Gastrocnemius medialis (tissue), 4 donors: ENCODE results near the gene OSTM1. TPM values are rescaled to one million over a fixed set of nuclear protein-coding genes. Genes with fewer than 3 reads are reported as not detected.

Experiments used
- ATAC-seq, 2 donors: fragments of 150-250 bp; one replicate each; pipeline ENCODE4 v1.9.1; 2016
- DNase-seq, 2 donors: peaks; one replicate each; pipeline ENCODE4 v3.0.0-alpha.2; 2019
- H3K27ac ChIP-seq, 4 donors: fragments of 200-600 bp; sonication (generic); 1 replicate in 1 of 4; 2 replicates in 3 of 4; pipeline ENCODE4 v1.5.1; 2016 to 2018; ENCODE audit warnings: mild to moderate bottlenecking in 2 of 4, moderate library complexity in 1 of 4
- H3K27me3 ChIP-seq, 3 donors: fragments of 200-600 bp; sonication (generic) in 2 of 3; 1 replicate in 1 of 3; 2 replicates in 2 of 3; pipeline versions ENCODE4 v1.5.1 to v1.6.0; 2016 to 2019; ENCODE audit warnings: mild to moderate bottlenecking in 1 of 3, moderate library complexity in 1 of 3
- H3K36me3 ChIP-seq, 2 donors: fragments of 200-600 bp; sonication (generic) in 1 of 2; one replicate each; pipeline ENCODE4 v1.5.1; 2017 to 2018
- H3K4me1 ChIP-seq, 2 donors: fragments of 200-600 bp; sonication (generic) in 1 of 2; one replicate each; pipeline ENCODE4 v1.5.1; 2016 to 2017; ENCODE audit warnings: mild to moderate bottlenecking in 2 of 2
- H3K4me3 ChIP-seq, 4 donors: fragments of 200-600 bp; sonication (generic) in 3 of 4; 1 replicate in 1 of 4; 2 replicates in 3 of 4; pipeline ENCODE4 v1.5.1; 2016 to 2019; ENCODE audit warnings: mild to moderate bottlenecking in 2 of 4
- H3K9me3 ChIP-seq, 3 donors: fragments of 200-600 bp; sonication (generic) in 2 of 3; 1 replicate in 1 of 3; 2 replicates in 2 of 3; pipeline ENCODE4 v1.5.1; 2016 to 2019
- POLR2A ChIP-seq, 2 donors: fragments of 450-650 bp; IDR thresholded peaks; one replicate each; pipeline ENCODE4 v1.6.1; 2017; ENCODE audit warnings: antibody characterized with exemption in 2 of 2, mild to moderate bottlenecking in 2 of 2, moderate library complexity in 2 of 2
- in situ Hi-C, 4 donors: fragments of 200-750 bp; cut with MboI; loops; one replicate each; pipeline versions ENCODE4 v1.15.0 to v1.8.0; 2017; ENCODE audit warnings: low sequenced_read_pairs in 4 of 4
- intact Hi-C: fragments of 100-400 bp; cut with DNase I; formaldehyde crosslinking; loops from one replicate; pipeline ENCODE4 v1.15.1; 2023; ENCODE audit warnings: low total_unique reads
- total RNA-seq, 4 donors: library from RNA; depleted of rRNA; stranded (reverse); fragments of >200 nt; gene quantifications; one replicate each; pipeline versions ENCODE4 v1.1.0 to v1.2.3, GENCODE V29; 2016
- TF ChIP-seq, protein P1 (sequence below), 5 experiments: fragments of 450-650 bp in 3 of 5; fragments of 200-600 bp in 2 of 5; sonication (generic) in 2 of 5; IDR thresholded peaks in 4 of 5; conservative IDR thresholded peaks in 1 of 5; 1 replicate in 4 of 5; 2 replicates in 1 of 5; pipeline ENCODE4 v1.5.1; 2016 to 2019; ENCODE audit warnings: antibody characterized with exemption in 5 of 5, mild to moderate bottlenecking in 3 of 5, moderate library complexity in 3 of 5

The OSTM1 gene
- total RNA-seq, 4 donors from 2014 or later: 28.3 to 64.3 (median 40.0) TPM

DNA sequence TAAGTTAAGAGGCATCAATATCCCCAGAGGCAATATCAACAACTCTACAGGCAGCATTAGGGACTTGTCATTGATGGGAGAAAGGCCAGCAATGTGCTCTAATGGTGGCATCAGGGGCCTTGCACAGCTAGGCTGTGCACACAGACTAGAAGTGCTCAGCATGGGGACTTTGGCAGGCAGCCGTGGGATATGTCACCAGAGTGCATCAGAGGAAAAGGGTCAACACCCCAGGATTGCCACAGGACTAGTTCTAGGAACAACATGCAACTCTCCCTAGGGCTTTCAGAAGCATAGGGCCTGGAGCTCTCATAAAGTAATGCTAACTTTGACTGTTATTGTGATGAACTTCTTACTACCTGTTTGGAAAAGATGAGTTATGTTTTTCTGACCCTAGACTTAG is 32.2 kb upstream of the OSTM1 start:
- no peak overlapping the region for H3K4me3 ChIP-seq
- in situ Hi-C loops: loop anchor here in 2 of 4 donors (25.0 kb wide), 1 partner anchor 381 kb away; no protein-coding TSS in a partner anchor

DNA sequence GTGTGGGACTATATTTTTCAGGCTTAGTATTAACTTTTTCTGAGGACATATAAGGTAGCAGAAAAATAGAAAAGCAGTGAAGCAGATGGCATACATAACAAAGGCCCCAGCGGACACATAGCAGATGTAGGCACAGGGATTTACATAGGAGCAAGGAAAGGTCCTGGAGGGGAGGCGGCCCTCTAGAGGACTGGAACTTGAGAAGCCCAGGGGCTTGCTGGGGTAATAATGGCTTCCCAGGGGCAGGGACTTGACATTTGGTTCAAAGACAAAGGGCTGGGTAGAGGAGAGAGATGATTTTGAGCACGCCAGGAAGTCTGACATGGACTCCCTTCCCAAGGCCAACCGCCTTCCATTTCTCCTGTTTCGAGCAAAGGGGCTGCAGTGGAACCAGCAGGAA is 31.7 kb upstream of the OSTM1 start:
- in situ Hi-C loops: loop anchor here in 2 of 4 donors (25.0 kb wide), 1 partner anchor 381 kb away; no protein-coding TSS in a partner anchor
- no peaks in the 10 kb centered on the region for H3K36me3 ChIP-seq
- DNase-seq: no peak
- H3K27ac ChIP-seq: no peak overlapping the region
- H3K4me1 ChIP-seq: peaks cover 0 to 8% of the 10 kb centered on the region in 2 donors
- no peak for ATAC-seq
- H3K9me3 ChIP-seq: no peaks in the 10 kb centered on the region
- peaks cover 0 to 8% (median 2%) of the 10 kb centered on the region in 3 donors for H3K27me3 ChIP-seq
- intact Hi-C loops: no loop called here
- no peak overlapping the region for H3K4me3 ChIP-seq
- no peak for TF ChIP-seq POLR2A (IDR thresholded peaks at IDR 0.05)
- TF ChIP-seq, protein P1, sequence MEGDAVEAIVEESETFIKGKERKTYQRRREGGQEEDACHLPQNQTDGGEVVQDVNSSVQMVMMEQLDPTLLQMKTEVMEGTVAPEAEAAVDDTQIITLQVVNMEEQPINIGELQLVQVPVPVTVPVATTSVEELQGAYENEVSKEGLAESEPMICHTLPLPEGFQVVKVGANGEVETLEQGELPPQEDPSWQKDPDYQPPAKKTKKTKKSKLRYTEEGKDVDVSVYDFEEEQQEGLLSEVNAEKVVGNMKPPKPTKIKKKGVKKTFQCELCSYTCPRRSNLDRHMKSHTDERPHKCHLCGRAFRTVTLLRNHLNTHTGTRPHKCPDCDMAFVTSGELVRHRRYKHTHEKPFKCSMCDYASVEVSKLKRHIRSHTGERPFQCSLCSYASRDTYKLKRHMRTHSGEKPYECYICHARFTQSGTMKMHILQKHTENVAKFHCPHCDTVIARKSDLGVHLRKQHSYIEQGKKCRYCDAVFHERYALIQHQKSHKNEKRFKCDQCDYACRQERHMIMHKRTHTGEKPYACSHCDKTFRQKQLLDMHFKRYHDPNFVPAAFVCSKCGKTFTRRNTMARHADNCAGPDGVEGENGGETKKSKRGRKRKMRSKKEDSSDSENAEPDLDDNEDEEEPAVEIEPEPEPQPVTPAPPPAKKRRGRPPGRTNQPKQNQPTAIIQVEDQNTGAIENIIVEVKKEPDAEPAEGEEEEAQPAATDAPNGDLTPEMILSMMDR (IDR thresholded peaks at IDR 0.05 in 4 of 5, conservative IDR thresholded peaks at IDR 0.05 in 1 of 5): no peak

More for the DNA sequence above, 32.2 kb upstream of the OSTM1 start:
- Histone ChIP-seq H3K27me3 (peaks cover 0 to 11% (median 7%) of the 10 kb centered on the region in 3 donors), H3K36me3 (no peaks in the 10 kb centered on the region), H3K9me3 (no peaks in the 10 kb centered on the region), H3K4me1 (peaks cover 0 to 8% of the 10 kb centered on the region in 2 donors), H3K27ac (no peak overlapping the region)
- TF ChIP-seq, protein P1 (IDR thresholded peaks at IDR 0.05 in 4 of 5, conservative IDR thresholded peaks at IDR 0.05 in 1 of 5): no peak
- no peak for TF ChIP-seq POLR2A (IDR thresholded peaks at IDR 0.05)
- ATAC-seq (no peak), DNase-seq (no peak)
- intact Hi-C loops: no loop called here

- in situ Hi-C loops (loop anchor here in 2 of 4 donors (25.0 kb wide), 1 partner anchor 382 kb away; no protein-coding TSS in a partner anchor), intact Hi-C loops (no loop called here)
- ATAC-seq (no peak), DNase-seq (no peak)
- TF ChIP-seq, protein P1 (IDR thresholded peaks at IDR 0.05 in 4 of 5, conservative IDR thresholded peaks at IDR 0.05 in 1 of 5): no peak
- no peak for TF ChIP-seq POLR2A (IDR thresholded peaks at IDR 0.05)
- Histone ChIP-seq H3K9me3 (no peaks in the 10 kb centered on the region), H3K27me3 (peaks cover 0 to under 1% (median 0%) of the 10 kb centered on the region in 3 donors), H3K36me3 (no peaks in the 10 kb centered on the region), H3K4me1 (peaks cover 0 to 8% of the 10 kb centered on the region in 2 donors), H3K4me3 (no peak overlapping the region), H3K27ac (no peak overlapping the region)
These were observed 31.0 kb upstream of the OSTM1 start for GRCh38 chr6:108105571-108105970.

GRCh38 chr6:108102965-108103364 is 28.4 kb upstream of the OSTM1 start:
- no peaks in the 10 kb centered on the region for H3K9me3 ChIP-seq
- H3K27me3 ChIP-seq: no peaks in the 10 kb centered on the region
- intact Hi-C loops (no loop called here), in situ Hi-C loops (loop anchor here in 2 of 4 donors (25.0 kb wide), 1 partner anchor 384 kb away; no protein-coding TSS in a partner anchor)
- peak; percentile 91 to 98 for ATAC-seq
- no peak for DNase-seq
- peak overlapping the region in 2 of 4 donors; percentile 41 to 43 for H3K27ac ChIP-seq
- peaks cover 0 to 8% of the 10 kb centered on the region in 2 donors for H3K4me1 ChIP-seq
- H3K36me3 ChIP-seq: no peaks in the 10 kb centered on the region
- TF ChIP-seq POLR2A (IDR thresholded peaks at IDR 0.05): no peak
- TF ChIP-seq, protein P1 (IDR thresholded peaks at IDR 0.05 in 4 of 5, conservative IDR thresholded peaks at IDR 0.05 in 1 of 5): no peak
- no peak overlapping the region for H3K4me3 ChIP-seq
